RWPE1 (cell line): Measurements from ENCODE around the gene SLC25A22.

ENCODE experiments used
- CTCF ChIA-PET: fragments of 350-600 bp; sonication (Branson Sonifier 250); formaldehyde crosslinking; extraction: SDS; loops from one replicate; lab custom pipeline; 2021; lab: Yijun Ruan, JAX
- POLR2A ChIA-PET: fragments of 400-600 bp; formaldehyde crosslinking; extraction: SDS; loops from one replicate; lab custom pipeline; 2020; ENCODE audit warnings: antibody characterized with exemption; ENCODE audit not compliant: low non-redundant PET; lab: Yijun Ruan, JAX
- DNase-seq: peaks from one replicate; pipeline ENCODE4 v3.0.0; 2012; ENCODE audit warnings: low spot score
- H3K27ac ChIP-seq: fragments of 450-650 bp; 2 replicates; pipeline ENCODE4 v1.5.1; 2017
- TF ChIP-seq, protein P1 (sequence below): fragments of 450-650 bp; conservative IDR thresholded peaks from 2 replicates; pipeline ENCODE4 v1.5.1; 2017; ENCODE audit warnings: low read depth, mild to moderate bottlenecking

The SLC25A22 gene

DNA sequence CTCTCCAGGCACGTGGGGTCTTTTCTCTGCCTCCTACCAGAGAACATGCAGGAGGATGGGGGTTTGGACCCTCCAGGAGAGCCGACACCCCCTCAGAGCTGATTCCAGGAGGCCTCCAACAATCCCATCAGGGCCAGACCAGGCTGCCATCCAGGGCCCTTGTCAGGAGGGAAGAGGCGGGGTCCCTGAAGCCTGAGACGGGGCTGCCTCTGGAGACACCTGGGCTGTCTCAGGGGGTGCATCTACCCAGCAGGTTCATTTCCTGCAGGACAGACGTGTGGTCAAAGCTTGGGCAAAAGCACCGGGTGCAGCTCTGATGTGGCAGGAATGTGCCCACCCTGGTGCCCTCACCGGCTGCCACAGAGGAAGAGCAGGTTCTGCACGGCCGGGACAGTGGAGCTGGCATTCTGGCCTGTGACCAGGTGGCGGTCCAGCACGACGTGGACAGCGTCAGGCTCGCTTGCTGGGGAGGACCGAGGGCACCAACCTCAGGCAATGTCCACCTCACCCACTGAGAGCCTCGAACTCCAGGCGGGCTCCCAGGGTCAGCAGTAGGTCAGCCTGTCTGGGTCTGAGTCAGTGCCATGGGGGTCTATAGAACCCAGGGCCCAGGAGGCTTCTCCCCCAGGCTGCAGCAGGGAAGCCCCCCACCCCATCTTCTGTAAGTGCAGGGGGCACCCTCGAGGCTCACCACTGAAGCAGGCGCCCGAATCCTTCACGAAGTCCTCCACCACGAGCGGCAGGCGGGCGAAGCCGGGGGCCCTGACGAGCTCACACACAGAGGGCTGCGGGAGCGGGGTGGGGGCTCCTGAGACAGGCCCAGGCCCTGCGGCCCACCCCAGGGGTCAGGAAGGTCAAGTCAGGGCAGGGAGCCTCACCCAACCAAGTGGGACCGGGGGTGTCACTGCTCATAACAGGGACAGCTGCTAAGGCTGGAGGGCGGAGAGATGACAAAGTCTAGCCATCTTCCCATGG is 27.2 kb downstream of the SLC25A22 start:
- H3K27ac ChIP-seq, result peak overlapping the region; percentile 95
- DNase-seq, result no peak
- ChIA-PET CTCF (interaction anchor here (0.8 kb wide), 1 partner anchor 12 kb away, joined by 3 read pairs; no protein-coding TSS in a partner anchor), POLR2A (interaction anchor here (0.5 kb wide), 1 partner anchor 45 kb away, joined by 3 read pairs; no protein-coding TSS in a partner anchor)
- TF ChIP-seq, protein P1, sequence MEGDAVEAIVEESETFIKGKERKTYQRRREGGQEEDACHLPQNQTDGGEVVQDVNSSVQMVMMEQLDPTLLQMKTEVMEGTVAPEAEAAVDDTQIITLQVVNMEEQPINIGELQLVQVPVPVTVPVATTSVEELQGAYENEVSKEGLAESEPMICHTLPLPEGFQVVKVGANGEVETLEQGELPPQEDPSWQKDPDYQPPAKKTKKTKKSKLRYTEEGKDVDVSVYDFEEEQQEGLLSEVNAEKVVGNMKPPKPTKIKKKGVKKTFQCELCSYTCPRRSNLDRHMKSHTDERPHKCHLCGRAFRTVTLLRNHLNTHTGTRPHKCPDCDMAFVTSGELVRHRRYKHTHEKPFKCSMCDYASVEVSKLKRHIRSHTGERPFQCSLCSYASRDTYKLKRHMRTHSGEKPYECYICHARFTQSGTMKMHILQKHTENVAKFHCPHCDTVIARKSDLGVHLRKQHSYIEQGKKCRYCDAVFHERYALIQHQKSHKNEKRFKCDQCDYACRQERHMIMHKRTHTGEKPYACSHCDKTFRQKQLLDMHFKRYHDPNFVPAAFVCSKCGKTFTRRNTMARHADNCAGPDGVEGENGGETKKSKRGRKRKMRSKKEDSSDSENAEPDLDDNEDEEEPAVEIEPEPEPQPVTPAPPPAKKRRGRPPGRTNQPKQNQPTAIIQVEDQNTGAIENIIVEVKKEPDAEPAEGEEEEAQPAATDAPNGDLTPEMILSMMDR, result no peak

DNA sequence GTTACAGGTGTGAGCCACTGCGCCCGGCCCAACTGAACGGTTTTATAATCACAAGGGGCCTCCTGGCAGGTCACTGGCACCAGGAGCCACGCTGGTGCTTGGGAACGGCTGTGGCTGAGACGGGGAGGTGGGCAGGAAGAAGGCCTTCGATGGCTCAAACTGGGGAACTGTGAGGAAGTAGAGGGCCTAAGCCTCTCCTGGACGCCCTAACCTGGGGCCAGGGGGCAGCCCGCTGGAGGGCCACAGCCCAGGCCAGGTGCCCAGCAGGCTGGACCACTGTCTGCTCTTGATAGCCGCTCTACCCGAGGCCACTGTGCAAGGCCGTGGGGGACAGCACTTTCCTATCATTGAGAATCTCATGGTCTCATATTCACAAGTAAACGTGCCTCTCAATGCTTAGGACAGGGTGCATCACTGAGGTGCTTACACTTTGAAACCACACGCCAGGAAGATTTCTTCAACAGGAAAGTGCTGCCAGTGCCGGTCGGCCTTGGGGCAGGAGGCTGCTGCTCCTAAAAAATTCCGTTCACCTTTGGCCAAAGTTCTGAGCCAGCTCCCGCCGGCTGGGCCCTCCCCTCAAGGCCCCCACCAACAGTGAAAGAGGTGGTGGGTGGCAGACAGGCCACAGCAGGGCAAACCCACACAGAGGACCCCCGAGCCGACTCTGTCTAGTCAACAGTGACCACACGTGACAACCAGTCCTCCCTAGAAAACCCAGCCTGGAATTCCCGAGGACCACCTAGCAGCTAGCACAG is 28.0 kb downstream of the SLC25A22 start:
- no peak for DNase-seq
- ChIA-PET POLR2A (interaction anchor here (0.5 kb wide), 1 partner anchor 44 kb away, joined by 3 read pairs; no protein-coding TSS in a partner anchor), CTCF (no interaction called here)
- TF ChIP-seq, protein P1, result no peak
- peak overlapping the region; percentile 95 for H3K27ac ChIP-seq

DNA sequence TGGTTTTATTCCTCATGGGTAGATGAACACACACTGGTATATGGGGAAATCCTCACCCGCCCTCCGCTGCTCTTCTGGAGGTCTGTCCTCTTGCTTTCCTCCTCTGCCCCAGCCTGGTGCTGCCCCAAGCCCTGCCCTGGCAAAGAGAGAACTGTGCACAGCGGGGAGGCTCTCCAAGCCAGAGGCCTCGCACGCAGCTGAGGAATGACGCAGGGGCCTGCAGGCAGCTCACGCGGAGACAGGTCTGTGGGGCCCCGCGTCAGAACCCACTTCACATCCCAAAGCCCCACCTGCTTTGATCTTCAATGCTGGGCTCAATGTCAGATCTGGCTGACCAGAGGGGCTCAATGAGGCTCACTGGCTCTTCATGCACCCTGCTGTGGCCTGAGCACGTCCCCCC is 30.8 kb downstream of the SLC25A22 start:
- TF ChIP-seq, protein P1, result no peak
- ChIA-PET POLR2A (no interaction called here), CTCF (interaction anchor here (0.6 kb wide), 1 partner anchor 93 kb away, joined by 4 read pairs; no protein-coding TSS in a partner anchor)
- DNase-seq, result no peak
- peak overlapping the region; percentile 95 for H3K27ac ChIP-seq

DNA sequence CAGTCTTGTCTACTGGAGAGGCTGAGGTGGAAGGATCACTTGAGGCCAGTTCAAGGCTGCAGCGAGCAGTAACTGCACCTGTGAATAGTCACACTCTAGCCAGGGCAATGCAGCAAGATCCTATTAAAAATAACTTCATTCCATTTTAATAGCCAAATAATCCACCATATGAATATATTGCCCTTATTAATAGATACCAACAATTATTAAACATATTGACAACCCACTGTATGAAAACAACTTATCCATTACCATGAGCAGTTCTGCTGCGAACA is 31.2 kb downstream of the SLC25A22 start:
- TF ChIP-seq, protein P1, result no peak
- CTCF ChIA-PET, result interaction anchor here (0.6 kb wide), 1 partner anchor 92 kb away, joined by 4 read pairs; no protein-coding TSS in a partner anchor
- DNase-seq, result no peak
- H3K27ac ChIP-seq, result peak overlapping the region; percentile 95
- POLR2A ChIA-PET, result no interaction called here

DNA sequence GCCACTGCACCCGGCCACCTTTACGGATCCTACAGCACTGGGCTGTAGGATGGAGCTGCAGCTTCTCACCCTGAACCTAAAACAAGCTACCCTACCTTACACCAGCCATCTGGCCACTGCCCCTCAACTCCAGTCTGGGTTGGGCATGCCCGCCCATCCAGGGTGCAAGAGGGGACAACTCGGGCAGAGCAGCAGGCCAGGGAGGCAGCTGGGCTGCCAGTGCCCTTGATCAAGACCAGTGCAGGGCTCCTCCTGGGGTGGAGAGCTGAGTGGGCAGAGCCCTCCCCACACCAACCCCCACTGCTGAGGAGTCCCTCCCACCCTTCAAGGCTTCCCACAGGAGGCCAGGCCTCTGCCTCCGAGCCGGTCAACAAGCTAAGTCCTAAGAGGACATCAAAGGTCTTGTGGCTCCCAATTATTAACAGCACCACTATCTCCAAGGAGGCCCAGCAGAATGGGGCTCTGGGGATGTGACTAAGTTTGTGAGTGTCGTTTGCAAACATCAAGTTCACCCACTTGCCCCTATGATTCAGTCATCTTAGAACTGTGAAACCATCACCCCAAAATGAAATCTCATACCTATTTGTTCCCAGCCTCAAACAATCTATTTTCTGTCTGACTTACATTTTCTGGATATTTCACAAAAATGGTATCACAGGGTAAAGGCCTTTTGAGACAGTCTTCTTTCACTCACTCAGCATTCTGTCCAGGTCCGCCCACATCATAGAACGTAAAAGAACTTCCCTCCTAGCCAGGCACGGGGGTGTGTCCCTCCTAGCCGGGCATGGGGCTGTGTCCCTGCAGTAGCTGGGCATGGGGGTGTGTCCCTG is 31.8 kb downstream of the SLC25A22 start:
- TF ChIP-seq, protein P1, result no peak
- peak overlapping the region; percentile 95 for H3K27ac ChIP-seq
- CTCF ChIA-PET, result interaction anchor here (0.6 to 0.8 kb wide), 4 partner anchors 18 to 79 kb away, joined by 3 to 4 read pairs (median 3); no protein-coding TSS in a partner anchor
- DNase-seq, result no peak
- POLR2A ChIA-PET, result no interaction called here
